ENCODE measurements around the gene WDR47.

Gene WDR47

GRCh38 chr1:109041621-109042468, at the start of gene WDR47:
WDR47 (minus strand) TSS chr1:109042102; CDS start chr1:109023512, 18,590 bp downstream.
- peak within 1 kb of the TSS; percentile 86 for H3K4me3 ChIP-seq (ENCODE audit: low read depth, low read length)

GRCh38 chr1:109091078-109091838, 49.4 kb upstream of the WDR47 start:
- peak overlapping the region; percentile 92 for H3K4me3 ChIP-seq (ENCODE audit: low read depth, low read length)

GRCh38 chr1:109090196-109091077, 48.5 kb upstream of the WDR47 start, which contains the start of gene TMEM167B:
TMEM167B (plus strand) TSS chr1:109090764; CDS start chr1:109090873, 109 bp downstream.
- H3K4me3 ChIP-seq (ENCODE audit: low read depth, low read length) = peak within 1 kb of the TSS; percentile 92

- no peak overlapping the region for H3K4me3 ChIP-seq (ENCODE audit: low read depth, low read length)
Measured at GRCh38 chr1:109089242-109090015, 47.5 kb upstream of the WDR47 start.

- no peak overlapping the region for H3K4me3 ChIP-seq (ENCODE audit: low read depth, low read length)
Measured at GRCh38 chr1:109084563-109085517, 42.9 kb upstream of the WDR47 start.

- no peak overlapping the region for H3K4me3 ChIP-seq (ENCODE audit: low read depth, low read length)
Measured at GRCh38 chr1:109083923-109084322, 42.0 kb upstream of the WDR47 start.

GRCh38 chr1:109083501-109083900, 41.6 kb upstream of the WDR47 start:
- no peak overlapping the region for H3K4me3 ChIP-seq (ENCODE audit: low read depth, low read length)

- H3K4me3 ChIP-seq (ENCODE audit: low read depth, low read length) = no peak overlapping the region
Measured at GRCh38 chr1:109080441-109081082, 38.7 kb upstream of the WDR47 start.

- no peak overlapping the region for H3K4me3 ChIP-seq (ENCODE audit: low read depth, low read length)
Measured at GRCh38 chr1:109079240-109079622, 37.3 kb upstream of the WDR47 start.

GRCh38 chr1:109078317-109078716, 36.4 kb upstream of the WDR47 start:
- no peak overlapping the region for H3K4me3 ChIP-seq (ENCODE audit: low read depth, low read length)

- H3K4me3 ChIP-seq (ENCODE audit: low read depth, low read length) = peak within 1 kb of the TSS; percentile 99
Measured at GRCh38 chr1:109075531-109076490, 33.9 kb upstream of the WDR47 start, which contains the start of gene TAF13. TAF13 (minus strand) TSS chr1:109076003; CDS start chr1:109075947, 56 bp downstream.

- no peak overlapping the region for H3K4me3 ChIP-seq (ENCODE audit: low read depth, low read length)
Measured at GRCh38 chr1:109069294-109069693, 27.4 kb upstream of the WDR47 start.

GRCh38 chr1:109067883-109068282, 26.0 kb upstream of the WDR47 start:
- no peak overlapping the region for H3K4me3 ChIP-seq (ENCODE audit: low read depth, low read length)

- no peak overlapping the region for H3K4me3 ChIP-seq (ENCODE audit: low read depth, low read length)
Measured at GRCh38 chr1:109065137-109065536, 23.2 kb upstream of the WDR47 start.

GRCh38 chr1:109061183-109061582, 19.3 kb upstream of the WDR47 start:
- no peak overlapping the region for H3K4me3 ChIP-seq (ENCODE audit: low read depth, low read length)

- H3K4me3 ChIP-seq (ENCODE audit: low read depth, low read length) = no peak overlapping the region
Measured at GRCh38 chr1:109060707-109061106, 18.8 kb upstream of the WDR47 start.

- H3K4me3 ChIP-seq (ENCODE audit: low read depth, low read length) = no peak overlapping the region
Measured at GRCh38 chr1:109059026-109059425, 17.1 kb upstream of the WDR47 start.

Data from iPS-11a (cell line).